Measurements from ENCODE around the gene ZSCAN21.

ZSCAN21 gene

DNA sequence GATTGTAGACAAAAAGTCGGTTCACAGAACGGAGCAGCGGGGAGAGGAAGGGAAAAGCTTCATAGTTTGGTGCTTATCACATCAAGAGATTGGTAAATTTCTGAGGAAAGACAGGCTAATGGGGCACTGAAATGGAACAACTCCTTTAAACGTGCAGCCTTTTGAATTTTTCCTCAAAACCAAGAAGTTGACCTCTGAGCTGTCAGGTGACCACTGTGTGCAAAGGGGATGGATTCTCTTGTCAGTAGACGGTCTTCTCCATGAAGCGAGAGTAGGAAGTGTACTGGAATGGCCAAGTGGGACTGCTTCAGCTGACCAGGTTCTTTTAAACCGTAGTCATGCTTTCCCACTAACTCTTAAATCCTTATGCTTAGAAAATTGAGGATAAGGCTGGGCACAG lies 11.2 kb upstream of the ZSCAN21 start:
- Histone ChIP-seq H3K36me3 (ENCODE audit: insufficient read depth, low read length) (peaks cover 58% of the 10 kb centered on the region), H3K4me1 (ENCODE audit: insufficient read depth, low read length) (no peaks in the 10 kb centered on the region)

DNA sequence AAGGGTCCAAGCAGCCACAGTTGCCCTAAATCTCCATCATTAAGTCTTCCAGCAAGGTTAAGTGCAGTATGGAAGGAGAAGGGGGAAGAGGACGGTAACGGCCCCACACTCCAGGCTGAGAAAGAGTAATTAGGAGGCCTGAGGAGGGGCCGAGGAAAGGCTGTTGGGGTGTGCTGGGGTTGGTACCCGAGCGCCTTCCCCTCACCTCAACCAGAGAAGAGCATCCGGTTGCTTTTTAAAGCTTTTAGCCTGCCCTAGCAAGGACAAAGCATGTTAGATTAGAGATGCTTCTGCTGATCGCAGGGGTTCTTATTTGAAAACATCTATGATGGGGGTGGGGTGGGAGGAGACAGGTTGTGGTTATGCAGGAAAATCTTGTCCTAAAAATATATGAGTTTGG lies 9.0 kb upstream of the ZSCAN21 start:
- Histone ChIP-seq H2AFZ (ENCODE audit: low read depth, low read length) (no peak overlapping the region), H3K27me3 (ENCODE audit: insufficient read depth, low read length) (no peaks in the 10 kb centered on the region), H3K9me3 (ENCODE audit: low read length) (no peaks in the 10 kb centered on the region), H3K36me3 (ENCODE audit: insufficient read depth, low read length) (peaks cover 35% of the 10 kb centered on the region), H3K4me3 (ENCODE audit: low read length) (no peak overlapping the region), H3K4me1 (ENCODE audit: insufficient read depth, low read length) (no peaks in the 10 kb centered on the region)

More for the DNA sequence above, 11.2 kb upstream of the ZSCAN21 start:
- Histone ChIP-seq H3K27me3 (ENCODE audit: insufficient read depth, low read length) (no peaks in the 10 kb centered on the region), H2AFZ (ENCODE audit: low read depth, low read length) (no peak overlapping the region), H3K9me3 (ENCODE audit: low read length) (no peaks in the 10 kb centered on the region), H3K4me3 (ENCODE audit: low read length) (no peak overlapping the region)

DNA sequence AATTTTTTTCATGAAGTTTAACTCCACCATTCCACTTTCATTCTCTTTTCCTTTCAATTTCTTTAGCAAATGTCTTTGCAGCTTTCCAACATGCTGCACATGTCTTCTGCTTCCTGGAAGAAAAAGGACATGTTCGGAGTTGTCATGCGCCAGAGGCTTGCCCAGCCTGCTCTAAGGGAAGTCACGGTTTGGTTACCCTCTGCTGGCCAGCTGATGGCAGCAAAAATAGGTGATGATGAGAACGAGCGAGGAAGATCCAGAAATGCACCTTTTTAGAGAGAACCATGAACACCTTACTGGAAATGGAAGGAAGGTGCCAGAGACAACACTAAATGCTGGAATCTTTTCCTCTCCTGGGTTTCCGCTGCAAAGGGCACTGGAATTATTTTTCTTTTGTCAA lies 4.9 kb upstream of the ZSCAN21 start:
- Histone ChIP-seq H2AFZ (ENCODE audit: low read depth, low read length) (no peak overlapping the region), H3K27me3 (ENCODE audit: insufficient read depth, low read length) (no peaks in the 10 kb centered on the region), H3K9me3 (ENCODE audit: low read length) (no peaks in the 10 kb centered on the region), H3K4me3 (ENCODE audit: low read length) (no peak overlapping the region), H3K4me1 (ENCODE audit: insufficient read depth, low read length) (no peaks in the 10 kb centered on the region), H3K36me3 (ENCODE audit: insufficient read depth, low read length) (peaks cover 5% of the 10 kb centered on the region)

DNA sequence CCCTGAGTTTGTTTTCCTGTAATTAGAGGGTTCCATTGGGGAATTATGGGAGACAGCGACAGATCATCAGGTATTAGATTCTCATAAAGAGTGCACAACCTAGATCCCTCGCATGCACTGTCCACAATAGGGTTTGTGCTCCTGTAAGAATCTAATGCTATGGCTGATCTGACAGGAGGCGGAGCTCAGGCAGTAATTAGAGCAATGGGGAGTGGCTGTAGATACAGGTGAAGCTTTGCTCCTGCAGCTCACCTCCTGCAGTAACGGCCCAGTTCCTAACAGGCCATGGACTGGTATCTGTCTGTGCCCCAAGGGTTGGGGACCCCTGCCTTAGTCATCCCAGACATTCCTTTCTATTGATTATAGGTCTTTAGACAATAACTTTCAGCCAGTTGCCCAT lies 894 bp upstream of the ZSCAN21 start:
- Histone ChIP-seq H3K4me1 (ENCODE audit: insufficient read depth, low read length) (peaks cover 2% of the 10 kb centered on the region), H3K4me3 (ENCODE audit: low read length) (no peak overlapping the region), H2AFZ (ENCODE audit: low read depth, low read length) (peak overlapping the region; percentile 91), H3K27me3 (ENCODE audit: insufficient read depth, low read length) (no peaks in the 10 kb centered on the region), H3K36me3 (ENCODE audit: insufficient read depth, low read length) (peaks cover 11% of the 10 kb centered on the region), H3K9me3 (ENCODE audit: low read length) (no peaks in the 10 kb centered on the region)

DNA sequence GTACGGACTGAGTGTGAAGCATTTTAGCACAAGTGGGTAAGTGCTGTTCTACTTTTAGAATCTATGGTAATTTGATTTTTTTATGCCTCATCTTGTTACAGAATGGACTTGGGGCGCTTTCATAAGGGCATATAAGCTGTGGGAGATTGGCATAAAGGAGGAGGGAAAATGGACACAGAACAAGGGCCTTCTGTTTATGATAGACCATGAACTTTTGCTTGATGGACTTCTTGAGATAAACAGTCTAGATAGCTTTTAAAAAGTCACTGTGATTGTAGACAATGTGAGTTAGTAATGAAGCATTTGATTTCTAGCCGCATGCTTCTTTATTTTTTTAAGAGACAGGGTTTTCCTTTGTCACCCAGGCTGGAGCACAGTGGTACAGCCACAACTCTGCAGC lies 2.0 kb downstream of the ZSCAN21 start:
- peaks cover 17% of the 10 kb centered on the region for H3K36me3 ChIP-seq (ENCODE audit: insufficient read depth, low read length)
- no peaks in the 10 kb centered on the region for H3K9me3 ChIP-seq (ENCODE audit: low read length)
- no peak overlapping the region for H2AFZ ChIP-seq (ENCODE audit: low read depth, low read length)
- no peaks in the 10 kb centered on the region for H3K27me3 ChIP-seq (ENCODE audit: insufficient read depth, low read length)
- H3K4me1 ChIP-seq (ENCODE audit: insufficient read depth, low read length), result peaks cover 2% of the 10 kb centered on the region
- no peak overlapping the region for H3K4me3 ChIP-seq (ENCODE audit: low read length)

DNA sequence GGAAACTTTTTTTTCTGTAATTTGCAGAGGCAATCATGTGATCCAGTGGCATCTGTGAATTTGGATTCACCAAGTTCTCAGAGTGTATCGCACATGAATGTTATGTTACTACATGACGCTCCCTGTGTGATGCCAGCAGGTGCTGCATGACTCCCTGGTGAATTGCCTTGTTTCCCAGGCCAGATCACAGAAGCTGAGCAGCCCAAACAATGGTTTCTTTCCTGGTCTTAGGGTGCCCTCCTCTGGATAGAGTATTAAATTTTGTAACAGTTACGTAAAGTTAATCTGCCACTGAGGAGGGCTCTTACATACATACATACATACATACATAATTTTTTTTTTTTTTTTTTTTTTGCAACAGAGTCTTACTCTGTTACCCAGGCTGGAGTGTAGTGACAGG lies 3.6 kb downstream of the ZSCAN21 start:
- Histone ChIP-seq H2AFZ (ENCODE audit: low read depth, low read length) (no peak overlapping the region), H3K27me3 (ENCODE audit: insufficient read depth, low read length) (no peaks in the 10 kb centered on the region), H3K4me1 (ENCODE audit: insufficient read depth, low read length) (peaks cover 2% of the 10 kb centered on the region), H3K4me3 (ENCODE audit: low read length) (no peak overlapping the region), H3K36me3 (ENCODE audit: insufficient read depth, low read length) (peaks cover 33% of the 10 kb centered on the region), H3K9me3 (ENCODE audit: low read length) (no peaks in the 10 kb centered on the region)

DNA sequence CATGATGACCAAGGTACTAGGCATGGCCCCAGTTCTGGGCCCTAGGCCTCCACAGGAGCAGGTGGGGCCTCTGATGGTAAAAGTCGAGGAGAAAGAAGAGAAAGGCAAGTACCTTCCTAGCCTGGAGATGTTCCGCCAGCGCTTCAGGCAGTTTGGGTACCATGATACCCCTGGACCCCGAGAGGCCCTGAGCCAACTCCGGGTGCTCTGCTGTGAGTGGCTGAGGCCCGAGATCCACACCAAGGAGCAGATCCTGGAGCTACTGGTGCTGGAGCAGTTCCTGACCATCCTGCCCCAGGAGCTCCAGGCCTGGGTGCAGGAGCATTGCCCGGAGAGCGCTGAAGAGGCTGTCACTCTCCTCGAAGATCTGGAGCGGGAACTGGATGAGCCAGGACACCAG lies 7.4 kb downstream of the ZSCAN21 start:
- Histone ChIP-seq H3K36me3 (ENCODE audit: insufficient read depth, low read length) (peaks cover 53% of the 10 kb centered on the region), H3K4me1 (ENCODE audit: insufficient read depth, low read length) (no peaks in the 10 kb centered on the region), H2AFZ (ENCODE audit: low read depth, low read length) (no peak overlapping the region), H3K4me3 (ENCODE audit: low read length) (no peak overlapping the region), H3K27me3 (ENCODE audit: insufficient read depth, low read length) (no peaks in the 10 kb centered on the region), H3K9me3 (ENCODE audit: low read length) (no peaks in the 10 kb centered on the region)

DNA sequence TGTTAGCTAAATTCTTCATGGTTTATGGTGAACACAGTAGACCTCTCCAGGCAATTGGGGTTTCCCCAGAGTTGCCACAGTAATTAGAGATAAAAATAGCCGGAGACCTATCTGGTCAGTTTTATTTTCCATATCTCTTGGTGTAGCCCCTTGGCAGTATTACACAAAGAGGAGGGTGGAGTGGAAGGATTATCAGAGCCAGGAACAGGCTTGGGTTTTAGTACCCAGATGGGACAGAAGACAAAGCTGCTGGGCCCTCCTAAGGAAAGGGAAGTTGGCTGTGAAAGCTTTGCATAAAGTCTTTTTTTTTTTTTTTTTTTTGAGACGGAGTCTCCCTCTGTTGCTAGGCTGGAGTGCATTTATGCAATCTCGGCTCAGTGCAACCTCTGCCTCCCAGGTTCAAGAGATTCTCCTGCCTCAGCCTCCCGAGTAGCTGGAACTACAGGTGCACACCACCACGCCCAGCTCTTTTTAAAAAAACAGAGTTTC lies 9.7 kb downstream of the ZSCAN21 start:
- Histone ChIP-seq H3K4me1 (ENCODE audit: insufficient read depth, low read length) (no peaks in the 10 kb centered on the region), H3K36me3 (ENCODE audit: insufficient read depth, low read length) (peaks cover 59% of the 10 kb centered on the region), H2AFZ (ENCODE audit: low read depth, low read length) (no peak overlapping the region), H3K9me3 (ENCODE audit: low read length) (no peaks in the 10 kb centered on the region), H3K4me3 (ENCODE audit: low read length) (no peak overlapping the region), H3K27me3 (ENCODE audit: insufficient read depth, low read length) (no peaks in the 10 kb centered on the region)

DNA sequence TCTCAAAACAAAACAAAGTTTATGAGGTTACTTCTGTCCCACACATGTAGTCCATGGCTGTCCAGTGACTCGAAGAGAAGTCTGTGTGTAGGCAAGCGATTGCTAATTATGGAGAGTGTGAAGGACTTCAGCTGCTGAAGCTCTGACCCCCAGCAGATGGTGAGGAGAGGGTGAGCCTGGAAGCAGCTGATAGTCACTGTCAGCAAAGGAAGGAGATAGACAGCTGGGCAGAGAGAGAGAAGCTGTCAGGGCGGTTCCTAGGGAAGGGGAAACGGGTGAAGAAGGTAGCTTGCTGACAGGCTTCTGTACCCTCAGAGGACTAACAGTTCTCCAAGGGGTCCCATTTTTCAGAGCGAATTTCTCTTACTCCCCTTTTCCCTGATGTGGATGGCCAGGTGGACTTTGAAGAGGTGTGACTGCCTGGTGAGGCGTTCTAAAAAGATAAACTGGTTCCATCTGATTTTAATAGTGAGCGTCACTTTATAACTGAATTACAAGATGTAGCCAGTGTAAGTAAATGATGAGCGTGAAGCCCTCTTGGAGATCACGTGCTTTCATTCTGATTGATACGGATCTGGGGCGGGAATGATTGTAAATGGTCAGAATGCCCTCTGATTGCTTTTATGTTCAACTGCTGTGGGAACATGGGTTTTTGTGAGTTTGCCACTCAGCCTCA lies 12.1 kb downstream of the ZSCAN21 start:
- H3K36me3 ChIP-seq (ENCODE audit: insufficient read depth, low read length), result peaks cover 68% of the 10 kb centered on the region
- H3K9me3 ChIP-seq (ENCODE audit: low read length), result no peaks in the 10 kb centered on the region
- H2AFZ ChIP-seq (ENCODE audit: low read depth, low read length), result no peak overlapping the region
- no peaks in the 10 kb centered on the region for H3K4me1 ChIP-seq (ENCODE audit: insufficient read depth, low read length)
- no peaks in the 10 kb centered on the region for H3K27me3 ChIP-seq (ENCODE audit: insufficient read depth, low read length)
- no peak overlapping the region for H3K4me3 ChIP-seq (ENCODE audit: low read length)

DNA sequence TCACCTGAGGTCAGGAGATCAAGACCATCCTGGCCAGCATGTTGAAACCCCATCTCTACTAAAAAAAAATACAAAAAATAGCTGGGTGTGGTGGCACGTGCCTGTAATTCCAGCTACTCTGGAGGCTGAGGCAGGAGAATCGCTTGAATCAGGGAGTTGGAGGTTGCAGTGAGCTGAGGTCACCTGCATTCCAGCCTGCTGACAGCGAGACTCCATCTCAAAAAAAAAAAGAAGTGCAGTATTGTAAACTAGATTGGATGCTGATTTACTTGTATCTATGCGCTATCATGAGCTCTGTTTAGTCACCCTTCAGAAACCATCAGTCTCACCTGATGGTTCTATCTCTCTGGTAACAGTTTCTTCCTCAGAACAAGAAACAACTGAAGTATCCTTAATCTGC lies 13.8 kb downstream of the ZSCAN21 start:
- H3K27me3 ChIP-seq (ENCODE audit: insufficient read depth, low read length), result no peaks in the 10 kb centered on the region
- no peaks in the 10 kb centered on the region for H3K9me3 ChIP-seq (ENCODE audit: low read length)
- peaks cover 55% of the 10 kb centered on the region for H3K36me3 ChIP-seq (ENCODE audit: insufficient read depth, low read length)
- H3K4me3 ChIP-seq (ENCODE audit: low read length), result no peak overlapping the region
- no peak overlapping the region for H2AFZ ChIP-seq (ENCODE audit: low read depth, low read length)
- H3K4me1 ChIP-seq (ENCODE audit: insufficient read depth, low read length), result no peaks in the 10 kb centered on the region

DNA sequence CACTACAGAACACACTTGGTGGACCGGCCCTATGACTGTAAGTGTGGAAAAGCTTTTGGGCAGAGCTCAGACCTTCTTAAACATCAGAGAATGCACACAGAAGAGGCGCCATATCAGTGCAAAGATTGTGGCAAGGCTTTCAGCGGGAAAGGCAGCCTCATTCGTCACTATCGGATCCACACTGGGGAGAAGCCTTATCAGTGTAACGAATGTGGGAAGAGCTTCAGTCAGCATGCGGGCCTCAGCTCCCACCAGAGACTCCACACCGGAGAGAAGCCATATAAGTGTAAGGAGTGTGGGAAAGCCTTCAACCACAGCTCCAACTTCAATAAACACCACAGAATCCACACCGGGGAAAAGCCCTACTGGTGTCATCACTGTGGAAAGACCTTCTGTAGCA lies 14.6 kb downstream of the ZSCAN21 start:
- H2AFZ ChIP-seq (ENCODE audit: low read depth, low read length), result no peak overlapping the region
- no peaks in the 10 kb centered on the region for H3K9me3 ChIP-seq (ENCODE audit: low read length)
- H3K27me3 ChIP-seq (ENCODE audit: insufficient read depth, low read length), result no peaks in the 10 kb centered on the region
- peaks cover 51% of the 10 kb centered on the region for H3K36me3 ChIP-seq (ENCODE audit: insufficient read depth, low read length)
- no peaks in the 10 kb centered on the region for H3K4me1 ChIP-seq (ENCODE audit: insufficient read depth, low read length)
- H3K4me3 ChIP-seq (ENCODE audit: low read length), result no peak overlapping the region

DNA sequence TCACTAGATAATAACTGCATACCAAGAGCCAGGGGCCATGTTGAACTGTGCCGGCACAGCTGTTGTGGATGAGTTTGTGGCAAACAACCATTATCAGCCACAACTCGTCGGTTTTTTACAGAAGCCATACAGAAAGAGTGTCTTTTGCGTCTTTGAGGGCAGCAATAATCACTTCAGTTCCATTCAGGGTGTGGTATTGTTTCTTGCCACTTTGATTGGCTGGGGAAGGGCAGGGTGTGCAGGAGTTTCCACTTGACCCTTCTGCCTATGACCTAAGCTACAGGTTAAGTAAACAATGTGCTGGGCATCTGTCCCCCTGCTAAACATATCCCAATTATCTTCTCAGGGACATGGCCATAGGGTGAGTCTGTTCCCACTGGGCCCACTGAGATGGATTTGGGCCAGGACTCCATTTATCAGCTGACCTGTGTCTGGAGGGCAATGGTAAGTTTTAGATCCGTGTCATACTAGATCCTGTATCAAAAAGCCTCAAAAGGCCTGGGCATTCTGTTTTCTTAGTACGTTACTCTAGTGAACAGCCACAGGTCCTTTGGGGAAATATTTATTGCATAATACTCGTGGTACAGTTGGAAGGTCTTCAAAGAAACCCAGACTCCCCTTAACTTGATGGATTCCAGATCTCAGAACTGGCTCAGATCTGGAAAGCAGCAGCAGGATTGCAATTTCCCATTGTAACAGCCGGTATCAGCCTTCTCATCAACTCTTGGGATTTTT lies 16.0 kb downstream of the ZSCAN21 start:
- H3K4me3 ChIP-seq (ENCODE audit: low read length), result no peak overlapping the region
- H3K36me3 ChIP-seq (ENCODE audit: insufficient read depth, low read length), result peaks cover 62% of the 10 kb centered on the region
- no peaks in the 10 kb centered on the region for H3K27me3 ChIP-seq (ENCODE audit: insufficient read depth, low read length)
- no peak overlapping the region for H2AFZ ChIP-seq (ENCODE audit: low read depth, low read length)
- no peaks in the 10 kb centered on the region for H3K4me1 ChIP-seq (ENCODE audit: insufficient read depth, low read length)
- peaks cover 9% of the 10 kb centered on the region for H3K9me3 ChIP-seq (ENCODE audit: low read length)

DNA sequence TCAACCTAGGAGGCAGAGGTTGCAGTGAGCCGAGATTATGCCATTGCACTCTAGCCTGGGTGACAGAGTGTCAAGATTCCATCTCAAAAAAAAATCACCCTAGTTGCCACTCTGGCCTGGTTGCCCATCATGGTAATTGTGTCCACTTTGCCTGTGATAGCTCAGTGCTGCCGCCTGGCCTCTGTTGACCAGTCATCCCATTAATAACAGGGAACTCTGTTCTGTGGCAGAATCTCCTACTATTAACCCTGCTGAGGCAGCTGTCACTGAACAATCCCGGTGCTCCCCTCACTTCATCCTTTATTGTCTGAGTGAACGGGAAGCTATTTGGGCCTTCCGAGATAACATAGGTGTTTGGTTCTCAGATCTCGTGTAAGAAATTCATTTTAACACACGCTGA lies 17.4 kb downstream of the ZSCAN21 start:
- H3K4me3 ChIP-seq (ENCODE audit: low read length), result no peak overlapping the region
- no peak overlapping the region for H2AFZ ChIP-seq (ENCODE audit: low read depth, low read length)
- H3K36me3 ChIP-seq (ENCODE audit: insufficient read depth, low read length), result peaks cover 63% of the 10 kb centered on the region
- no peaks in the 10 kb centered on the region for H3K4me1 ChIP-seq (ENCODE audit: insufficient read depth, low read length)
- no peaks in the 10 kb centered on the region for H3K27me3 ChIP-seq (ENCODE audit: insufficient read depth, low read length)
- H3K9me3 ChIP-seq (ENCODE audit: low read length), result peaks cover 22% of the 10 kb centered on the region

Data from neuron (in vitro differentiated cells).